ENCODE measurements around the gene CARS2. TPM values are rescaled to one million over a fixed set of nuclear protein-coding genes. Genes with fewer than 3 reads are reported as not detected.
"Not testable (repeated sequence)": the region's sequence is repeated elsewhere in the genome, so short reads cannot be mapped to it uniquely, and the experiment has no call there.

Gene CARS2
- total RNA-seq, 1 donor from 2014 or later, result 101 TPM

DNA sequence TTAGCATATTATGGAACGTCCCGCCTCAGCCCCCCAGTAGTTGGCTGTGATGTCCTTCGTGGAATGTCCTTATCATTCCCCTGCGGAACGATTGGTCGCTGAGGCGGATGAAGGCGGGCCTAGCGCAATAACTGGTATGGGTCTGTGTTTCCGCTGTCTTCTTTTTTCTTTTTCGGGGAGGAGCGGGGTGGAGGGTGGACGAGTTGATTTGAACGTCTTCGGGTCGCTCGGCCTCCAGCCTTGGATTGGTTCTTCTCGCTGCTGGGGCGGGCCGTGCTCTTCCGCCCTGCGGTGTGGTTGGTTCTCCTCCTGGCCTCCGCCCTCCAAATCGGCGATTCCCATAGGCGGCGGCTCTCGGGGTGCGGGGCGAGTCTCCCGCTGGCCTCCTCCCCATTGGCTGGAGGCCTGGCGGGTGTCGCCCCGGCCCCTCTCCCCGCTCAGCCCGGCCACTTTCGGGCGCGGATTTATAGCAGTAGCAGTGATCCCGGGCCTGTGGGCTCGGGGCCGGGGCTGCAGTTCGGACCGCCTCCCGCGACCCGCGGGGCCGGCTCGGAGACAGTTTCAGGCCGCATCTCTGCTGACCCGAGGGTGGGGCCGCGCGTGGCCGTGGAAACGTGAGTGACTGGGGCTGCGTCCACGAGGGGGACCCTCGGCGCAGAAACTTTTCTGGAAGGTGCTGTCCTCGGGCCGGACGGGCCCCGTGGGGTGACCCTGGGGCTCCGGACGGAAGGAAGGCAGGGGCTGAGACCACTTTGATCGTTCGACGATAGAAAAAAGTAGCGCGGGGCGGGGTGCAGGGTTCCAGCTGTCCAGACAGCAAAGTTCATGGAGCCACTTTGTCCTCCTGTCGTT is 9.7 kb upstream of the CARS2 start:
- Mint-ChIP-seq H3K27me3 (peaks cover 2% of the 10 kb centered on the region), H3K4me1 (peaks cover 29% of the 10 kb centered on the region), H3K9me3 (no peaks in the 10 kb centered on the region), H3K36me3 (ENCODE audit: low read depth) (peaks cover 16% of the 10 kb centered on the region), H3K4me3 (peak overlapping the region; percentile 96), H3K27ac (peak overlapping the region; percentile 95)
- intact Hi-C loops (cut with micrococcal nuclease), result loop anchor here (1.0 to 10.0 kb wide), 6 partner anchors 9 to 439 kb away; partner anchors contain the start of genes CARS2, NAXD and RAB20
- peak; percentile 98 for DNase-seq

DNA sequence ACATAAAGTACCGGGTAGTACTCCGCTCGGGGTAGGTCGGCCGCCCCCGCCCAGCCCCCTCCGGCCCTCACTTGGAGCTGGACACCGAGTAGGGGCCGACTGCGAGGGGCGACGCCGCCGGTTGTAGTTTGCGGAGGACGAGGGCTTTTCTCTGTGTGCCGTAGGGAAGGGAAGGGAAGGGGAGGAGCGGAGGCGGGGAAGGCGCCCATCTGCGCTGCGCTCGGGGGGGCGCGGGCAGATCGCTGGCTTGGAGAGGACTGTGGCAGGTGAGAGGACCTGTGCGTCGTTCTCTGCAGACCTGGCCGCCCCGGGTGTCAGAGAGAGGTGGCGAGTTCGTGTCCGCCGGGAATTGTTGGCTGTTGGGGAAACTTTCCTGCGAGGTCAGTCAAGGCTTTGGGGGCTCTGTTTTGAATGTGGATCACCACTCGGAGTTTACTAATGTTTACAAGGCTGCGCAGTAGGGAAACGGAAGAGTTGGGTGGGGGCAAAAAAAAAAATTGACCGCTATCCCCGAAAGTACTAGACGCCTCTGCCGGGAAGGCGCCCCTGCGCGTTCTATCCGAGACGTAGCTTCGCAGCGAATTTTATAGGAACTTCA is 9.0 kb upstream of the CARS2 start:
- H3K4me3 Mint-ChIP-seq, result peak overlapping the region; percentile 96
- H3K9me3 Mint-ChIP-seq, result no peaks in the 10 kb centered on the region
- H3K27me3 Mint-ChIP-seq, result peaks cover 2% of the 10 kb centered on the region
- intact Hi-C loops (cut with micrococcal nuclease), result loop anchor here (1.0 to 10.0 kb wide), 6 partner anchors 9 to 928 kb away; partner anchors contain the start of genes CARS2, IRS2, NAXD and RAB20
- H3K27ac Mint-ChIP-seq, result peak overlapping the region; percentile 95
- no peak for DNase-seq
- peaks cover 15% of the 10 kb centered on the region for H3K36me3 Mint-ChIP-seq (ENCODE audit: low read depth)
- peaks cover 29% of the 10 kb centered on the region for H3K4me1 Mint-ChIP-seq

GRCh38 chr13:110713981-110714796 is 8.3 kb upstream of the CARS2 start:
- DNase-seq, result peak; percentile 87
- Mint-ChIP-seq H3K4me3 (peak overlapping the region; percentile 96), H3K4me1 (peaks cover 29% of the 10 kb centered on the region), H3K36me3 (ENCODE audit: low read depth) (peaks cover 9% of the 10 kb centered on the region), H3K27ac (peak overlapping the region; percentile 95), H3K27me3 (peaks cover 2% of the 10 kb centered on the region), H3K9me3 (no peaks in the 10 kb centered on the region)
- intact Hi-C loops (cut with micrococcal nuclease), result loop anchor here (1.0 to 10.0 kb wide), 3 partner anchors 201 to 927 kb away; partner anchors contain the start of genes ANKRD10 and IRS2

GRCh38 chr13:110713642-110713952 is 7.7 kb upstream of the CARS2 start, which contains the start of gene ING1:
Gene ING1 (plus strand): TSS chr13:110713700. CDS start chr13:110714150, 450 bp downstream.
- peaks cover 27% of the 10 kb centered on the region for H3K4me1 Mint-ChIP-seq
- intact Hi-C loops (cut with micrococcal nuclease), result loop anchor here (1.0 to 10.0 kb wide), 3 partner anchors 202 to 926 kb away; partner anchors contain the start of genes ANKRD10 and IRS2
- peaks cover 5% of the 10 kb centered on the region for H3K36me3 Mint-ChIP-seq (ENCODE audit: low read depth)
- H3K4me3 Mint-ChIP-seq, result peak within 1 kb of the TSS; percentile 100
- H3K9me3 Mint-ChIP-seq, result no peaks in the 10 kb centered on the region
- H3K27me3 Mint-ChIP-seq, result peaks cover 2% of the 10 kb centered on the region
- peak within 1 kb of the TSS; percentile 98 for H3K27ac Mint-ChIP-seq
- no peak for DNase-seq

GRCh38 chr13:110712849-110713641 is 7.1 kb upstream of the CARS2 start:
- Mint-ChIP-seq H3K4me1 (peaks cover 25% of the 10 kb centered on the region), H3K4me3 (peak overlapping the region; percentile 100), H3K27ac (peak overlapping the region; percentile 98), H3K27me3 (peaks cover 2% of the 10 kb centered on the region), H3K9me3 (no peaks in the 10 kb centered on the region), H3K36me3 (ENCODE audit: low read depth) (peaks cover 5% of the 10 kb centered on the region)
- intact Hi-C loops (cut with micrococcal nuclease), result loop anchor here (1.0 to 10.0 kb wide), 3 partner anchors 202 to 926 kb away; partner anchors contain the start of genes ANKRD10 and IRS2
- DNase-seq, result peak; percentile 100

DNA sequence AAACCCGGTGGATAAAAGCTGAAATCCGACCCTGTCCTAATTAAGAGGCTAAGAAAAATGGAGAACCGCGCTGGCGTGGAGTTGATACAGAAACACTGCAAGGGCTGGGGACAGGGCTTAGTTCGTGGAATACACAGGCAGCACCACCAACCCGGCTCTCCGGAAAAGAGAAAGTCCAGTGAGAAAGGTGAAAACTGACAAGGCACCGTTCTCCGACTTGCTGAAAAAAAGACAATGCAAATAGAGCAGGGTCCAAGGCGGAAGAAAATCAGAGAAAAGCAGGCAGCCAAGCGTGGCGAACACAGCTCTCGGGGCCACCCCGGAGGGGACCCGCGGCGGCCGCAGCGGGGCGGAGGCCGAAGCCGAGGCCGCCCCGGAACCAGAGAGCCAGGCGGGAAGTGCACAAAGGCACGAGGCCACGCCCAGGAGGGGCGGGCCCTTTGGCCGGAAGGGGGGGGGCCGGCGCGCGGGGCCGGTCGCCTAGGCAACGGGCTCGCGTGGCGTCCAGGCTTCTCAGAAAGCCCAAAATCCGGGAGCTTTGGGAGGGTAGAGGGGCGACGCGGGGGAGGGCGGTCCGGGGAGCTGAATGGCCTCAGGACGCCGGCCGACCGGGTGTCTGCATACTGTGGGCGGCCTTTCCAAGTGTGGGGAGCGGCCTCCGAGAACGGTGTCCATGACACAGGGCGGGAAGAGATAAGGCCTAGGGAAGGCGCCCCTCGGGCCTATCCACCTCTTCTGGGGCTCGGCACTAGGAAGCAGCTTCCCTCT is 6.3 kb upstream of the CARS2 start:
- peaks cover 5% of the 10 kb centered on the region for H3K36me3 Mint-ChIP-seq (ENCODE audit: low read depth)
- H3K4me3 Mint-ChIP-seq, result peak overlapping the region; percentile 100
- intact Hi-C loops (cut with micrococcal nuclease), result loop anchor here (5.0 to 10.0 kb wide), 2 partner anchors 443 to 925 kb away; partner anchors contain the start of gene IRS2
- peaks cover 18% of the 10 kb centered on the region for H3K4me1 Mint-ChIP-seq
- peak; percentile 95 for DNase-seq
- no peaks in the 10 kb centered on the region for H3K9me3 Mint-ChIP-seq
- H3K27me3 Mint-ChIP-seq, result peaks cover 2% of the 10 kb centered on the region
- peak overlapping the region; percentile 98 for H3K27ac Mint-ChIP-seq

GRCh38 chr13:110706570-110707372 is 855 bp upstream of the CARS2 start:
- DNase-seq, result no peak
- peaks cover 16% of the 10 kb centered on the region for H3K36me3 Mint-ChIP-seq (ENCODE audit: low read depth)
- peaks cover 33% of the 10 kb centered on the region for H3K4me1 Mint-ChIP-seq
- peak overlapping the region; percentile 94 for H3K4me3 Mint-ChIP-seq
- no peaks in the 10 kb centered on the region for H3K27me3 Mint-ChIP-seq
- H3K27ac Mint-ChIP-seq, result peak overlapping the region; percentile 79
- no peaks in the 10 kb centered on the region for H3K9me3 Mint-ChIP-seq
- intact Hi-C loops (cut with micrococcal nuclease), result loop anchor here (1.0 kb wide), 1 partner anchor 9 kb away; no protein-coding TSS in a partner anchor

- Mint-ChIP-seq H3K4me3 (peak overlapping the region; percentile 94), H3K27ac (peak overlapping the region; percentile 88), H3K36me3 (ENCODE audit: low read depth) (peaks cover 26% of the 10 kb centered on the region), H3K4me1 (peaks cover 26% of the 10 kb centered on the region), H3K9me3 (no peaks in the 10 kb centered on the region), H3K27me3 (no peaks in the 10 kb centered on the region)
- intact Hi-C loops (cut with micrococcal nuclease), result no loop called here
- DNase-seq, result no peak
Observed at GRCh38 chr13:110705356-110705825, 525 bp downstream of the CARS2 start.

GRCh38 chr13:110702591-110703526 is 3.1 kb downstream of the CARS2 start:
- Mint-ChIP-seq H3K27me3 (no peaks in the 10 kb centered on the region), H3K36me3 (ENCODE audit: low read depth) (peaks cover 49% of the 10 kb centered on the region), H3K4me3 (no peak overlapping the region), H3K9me3 (no peaks in the 10 kb centered on the region), H3K27ac (peak overlapping the region; percentile 60), H3K4me1 (peaks cover 36% of the 10 kb centered on the region)
- no peak for DNase-seq
- intact Hi-C loops (cut with micrococcal nuclease), result no loop called here

- Mint-ChIP-seq H3K27me3 (no peaks in the 10 kb centered on the region), H3K4me3 (no peak overlapping the region), H3K27ac (no peak overlapping the region), H3K9me3 (no peaks in the 10 kb centered on the region), H3K36me3 (ENCODE audit: low read depth) (peaks cover 54% of the 10 kb centered on the region), H3K4me1 (peaks cover 37% of the 10 kb centered on the region)
- no peak for DNase-seq
- intact Hi-C loops (cut with micrococcal nuclease), result no loop called here
Observed at GRCh38 chr13:110702089-110702488, 3.8 kb downstream of the CARS2 start.

DNA sequence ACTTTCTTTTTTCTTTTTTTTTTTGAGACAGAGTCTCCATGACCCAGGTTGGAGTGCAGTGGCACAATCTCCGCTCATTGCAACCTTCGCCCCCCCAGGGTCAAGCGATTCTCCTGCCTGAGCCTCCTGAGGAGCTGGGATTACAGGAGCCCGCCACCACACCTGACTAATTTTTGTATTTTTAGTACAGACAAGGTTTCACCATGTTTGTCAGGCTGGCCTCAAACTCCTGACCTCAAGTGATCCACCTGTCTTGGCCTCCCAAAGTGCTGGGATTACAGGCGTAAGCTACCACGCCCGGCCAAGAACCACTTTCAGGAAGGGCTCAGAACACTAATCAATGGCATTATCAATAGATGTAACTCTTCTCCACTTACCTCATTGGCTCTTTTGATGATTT is 4.9 kb downstream of the CARS2 start:
- H3K27me3 Mint-ChIP-seq; H3K9me3 Mint-ChIP-seq; H3K4me3 Mint-ChIP-seq; H3K27ac Mint-ChIP-seq; DNase-seq; intact Hi-C loops (cut with micrococcal nuclease): not testable (repeated sequence)
- peaks cover 62% of the 10 kb centered on the region for H3K36me3 Mint-ChIP-seq (ENCODE audit: low read depth)
- peaks cover 34% of the 10 kb centered on the region for H3K4me1 Mint-ChIP-seq

All from activated CD4-positive, alpha-beta T cell treated with anti-CD3 and anti-CD28 coated beads, Interleukin-2, amount 10 ng/mL, durations not matched to agents 24 days and 14 days (primary cell).